Endothelial cell of umbilical vein (primary cell): Measurements from ENCODE around the gene NELFB. TPM values are rescaled to one million over a fixed set of nuclear protein-coding genes. Genes with fewer than 3 reads are reported as not detected.

Experiments
- BruUV-seq: library from RNA; stranded (reverse); fragments of 400-500 nt; replicated peaks from 2 replicates; lab custom pipeline; 2021; lab: Mats Ljungman, UMichigan
- CTCF ChIA-PET: fragments of 300-600, 350-600 bp; sonication (Branson Sonifier 250); formaldehyde crosslinking; loops from one replicate; lab custom pipeline; 2021; ENCODE audit warnings: antibody characterized with exemption, inconsistent platforms; lab: Charles Lee
- POLR2A ChIA-PET: fragments of 300-600, 350-600 bp; sonication (Branson Sonifier 250); formaldehyde crosslinking; loops from one replicate; lab custom pipeline; 2021; ENCODE audit warnings: antibody characterized with exemption, inconsistent platforms; lab: Charles Lee
- DNase-seq: peaks from one replicate; pipeline ENCODE4 v3.0.0-alpha.2; 2011; ENCODE audit warnings: low read depth, low spot score
- FAIRE-seq: peaks from 2 replicates; lab custom pipeline; 2011; peaks lifted over from hg19 to GRCh38; lab: Jason Lieb, UNC
- H2AFZ ChIP-seq: 2 replicates; pipeline ENCODE4 v1.6.0; 2012; ENCODE audit warnings: low read depth, low read length, control low read depth, inconsistent platforms
- H3K27ac ChIP-seq: 2 replicates; pipeline ENCODE4 v1.5.1; 2011; ENCODE audit warnings: low read depth, mild to moderate bottlenecking, control low read depth, low read length, moderate library complexity; ENCODE audit not compliant: insufficient read depth
- H3K27me3 ChIP-seq, 2 experiments: 2 replicates each; pipeline versions ENCODE4 v1.6.0 to v1.6.1; 2011; ENCODE audit warnings: low read length in 2 of 2, mixed read lengths in 1 of 2; ENCODE audit not compliant: control insufficient read depth in 2 of 2, insufficient read depth in 2 of 2
- H3K36me3 ChIP-seq, 2 experiments: 2 replicates in 1 of 2; 3 replicates in 1 of 2; pipeline ENCODE4 v1.5.1; 2011; ENCODE audit warnings: low read length in 2 of 2, mild to moderate bottlenecking in 1 of 2, moderate library complexity in 1 of 2; ENCODE audit not compliant: control insufficient read depth in 2 of 2, insufficient read depth in 2 of 2; ENCODE audit errors: extremely low read depth in 1 of 2
- H3K4me1 ChIP-seq: 3 replicates; pipeline ENCODE4 v1.5.1; 2011; ENCODE audit warnings: mild to moderate bottlenecking, low read length; ENCODE audit not compliant: control insufficient read depth, insufficient read depth; ENCODE audit errors: extremely low read depth
- H3K4me2 ChIP-seq: 2 replicates; pipeline ENCODE4 v1.6.1; 2011; ENCODE audit warnings: low read length, control low read depth, mixed read lengths; ENCODE audit not compliant: insufficient read depth
- H3K4me3 ChIP-seq, 3 experiments: fragments of 200-600 bp in 1 of 3; sonication (generic), shearing (Covaris generic) in 1 of 3; replicated peaks in 1 of 3; 2 replicates each; pipeline ENCODE4 v1.5.1; 2011 to 2016; ENCODE audit warnings: control low read depth in 3 of 3, low read length in 3 of 3, mild to moderate bottlenecking in 2 of 3, inconsistent platforms in 1 of 3, low read depth in 1 of 3, moderate library complexity in 1 of 3; ENCODE audit not compliant: insufficient read depth in 1 of 3
- H3K79me2 ChIP-seq: 2 replicates; pipeline ENCODE4 v1.6.0; 2012; ENCODE audit warnings: low read length, inconsistent platforms; ENCODE audit not compliant: control insufficient read depth, insufficient read depth
- H3K9ac ChIP-seq: replicated peaks from 2 replicates; pipeline ENCODE3; 2011; ENCODE audit warnings: low read length, control low read depth; ENCODE audit not compliant: insufficient read depth; ENCODE audit errors: extremely low read depth
- H3K9me1 ChIP-seq: replicated peaks from 3 replicates; pipeline ENCODE4 v1.6.0; 2011; ENCODE audit warnings: mild to moderate bottlenecking, low read length; ENCODE audit not compliant: control insufficient read depth, insufficient read depth; ENCODE audit errors: extremely low read depth
- H3K9me3 ChIP-seq: replicated peaks from 2 replicates; pipeline ENCODE4 v1.5.1; 2012; ENCODE audit warnings: low read length, inconsistent platforms; ENCODE audit not compliant: control insufficient read depth, insufficient read depth
- H4K20me1 ChIP-seq: replicated peaks from 2 replicates; pipeline ENCODE3; 2011; ENCODE audit warnings: mild to moderate bottlenecking, low read length; ENCODE audit not compliant: control insufficient read depth, insufficient read depth; ENCODE audit errors: extremely low read depth
- EZH2 ChIP-seq: IDR thresholded peaks from 2 replicates; pipeline ENCODE4 v1.6.1; 2012; ENCODE audit warnings: borderline replicate concordance, low read depth, mild to moderate bottlenecking, moderate library complexity, low read length, inconsistent platforms; ENCODE audit not compliant: severe bottlenecking
- FOS ChIP-seq: IDR thresholded peaks from 2 replicates; pipeline ENCODE4 v1.6.1; 2011; ENCODE audit warnings: mild to moderate bottlenecking, low read length, moderate library complexity, borderline replicate concordance; ENCODE audit not compliant: insufficient read depth
- GATA2 ChIP-seq: IDR thresholded peaks from 2 replicates; pipeline ENCODE4 v1.7.0; 2011; ENCODE audit warnings: low read depth, mild to moderate bottlenecking, moderate library complexity, mixed read lengths, low read length; ENCODE audit not compliant: insufficient read length, insufficient read depth
- JUN ChIP-seq: IDR thresholded peaks from 2 replicates; pipeline ENCODE4 v1.6.1; 2011; ENCODE audit warnings: borderline replicate concordance, low read depth; ENCODE audit not compliant: insufficient read length, insufficient read depth
- MYC ChIP-seq: IDR thresholded peaks from one replicate; pipeline ENCODE4 v1.6.1; 2011; ENCODE audit warnings: mild to moderate bottlenecking, low read depth, low read length
- POLR2A ChIP-seq: IDR thresholded peaks from 2 replicates; pipeline ENCODE4 v1.6.1; 2012; ENCODE audit warnings: low read depth, mild to moderate bottlenecking, control low read depth, low read length
- POLR2AphosphoS5 ChIP-seq: IDR thresholded peaks from 2 replicates; pipeline ENCODE4 v1.6.1; 2012; ENCODE audit warnings: low read depth, mild to moderate bottlenecking, control low read depth, low read length, moderate library complexity; ENCODE audit not compliant: insufficient read depth
- dilution Hi-C: fragments of 300-500 bp; cut with MboI; formaldehyde crosslinking; loops from one replicate; pipeline ENCODE4 v1.15.0; 2019; ENCODE audit warnings: low sequenced_read_pairs; ENCODE audit not compliant: extremely low pct_ligation_motif_present
- intact Hi-C: fragments of 100-400 bp; cut with micrococcal nuclease; formaldehyde crosslinking; loops from one replicate; pipeline ENCODE4 v1.10.0; 2022
- polyA plus RNA-seq, 4 experiments: library from polyadenylated mRNA; depleted of rRNA in 3 of 4; stranded (reverse) in 3 of 4; unstranded in 1 of 4; fragments of >200 nt; gene quantifications; 2 replicates each; pipeline versions ENCODE4 v1.2.1 to v1.2.3, GENCODE V29; 2011 to 2012; ENCODE audit warnings: missing spikeins in 1 of 4
- total RNA-seq: library from RNA; stranded (reverse); gene quantifications from 2 replicates; pipeline ENCODE4 v1.2.3, GENCODE V29; 2021
- TF ChIP-seq, protein P1 (sequence below): IDR thresholded peaks from 2 replicates; pipeline ENCODE4 v1.6.1; 2011; ENCODE audit not compliant: insufficient read depth, insufficient read length

Gene NELFB
- total and polyA plus RNA-seq, 2 donors (not counting 3 experiments of a cell fraction or from before 2014, with no cell fraction given), result 62.3 to 76.1 TPM

- H3K4me2 ChIP-seq, result peak overlapping the region; percentile 52
- CTCF ChIA-PET, result interaction anchor here (1.1 to 2.7 kb wide), 3 partner anchors 8 to 23 kb away, joined by 4 to 23 read pairs (median 4); partner anchors contain the start of gene NRARP
- H3K9me1 ChIP-seq, result no peaks in the 10 kb centered on the region
- no peaks in the 10 kb centered on the region for H3K27me3 ChIP-seq
- H3K36me3 ChIP-seq, result peaks cover 10% of the 10 kb centered on the region in 2 experiments
- no peak overlapping the region for H2AFZ ChIP-seq
- DNase-seq, result no peak
- BruUV-seq, result no TSS peak
- no peak for TF ChIP-seq JUN
- TF ChIP-seq, protein P1, sequence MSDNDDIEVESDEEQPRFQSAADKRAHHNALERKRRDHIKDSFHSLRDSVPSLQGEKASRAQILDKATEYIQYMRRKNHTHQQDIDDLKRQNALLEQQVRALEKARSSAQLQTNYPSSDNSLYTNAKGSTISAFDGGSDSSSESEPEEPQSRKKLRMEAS, result no peak
- TF ChIP-seq GATA2, result no peak
- no peak for TF ChIP-seq POLR2A
- no peak for TF ChIP-seq POLR2AphosphoS5
- TF ChIP-seq EZH2, result no peak
- TF ChIP-seq MYC, result no peak
- TF ChIP-seq FOS, result no peak
- H3K9ac ChIP-seq, result peak overlapping the region; percentile 79
- dilution Hi-C loops (no loop called here), intact Hi-C loops (no loop called here)
- H3K27ac ChIP-seq, result peak overlapping the region; percentile 91
- H3K4me1 ChIP-seq, result peaks cover 28% of the 10 kb centered on the region
- FAIRE-seq, result no peak
- H4K20me1 ChIP-seq, result no peaks in the 10 kb centered on the region
- H3K79me2 ChIP-seq, result peaks cover 42% of the 10 kb centered on the region
- H3K9me3 ChIP-seq, result no peaks in the 10 kb centered on the region
- peak overlapping the region; percentile 39 to 60 (median 51) for H3K4me3 ChIP-seq
- POLR2A ChIA-PET, result no interaction called here
Observed at GRCh38 chr9:137278721-137279711, 23.9 kb downstream of the NELFB start.
